HFF-Myc (cell line): ENCODE measurements around the gene STAG1.

Experiments
- DNase-seq: peaks from one replicate; pipeline ENCODE4 v3.0.0-alpha.2; 2011; ENCODE audit warnings: low read depth; ENCODE audit errors: extremely low read depth
- H3K4me3 ChIP-seq: replicated peaks from 2 replicates; pipeline ENCODE4 v1.5.1; 2011; ENCODE audit warnings: low read depth, mild to moderate bottlenecking, control low read depth, low read length
- TF ChIP-seq, protein P1 (sequence below): IDR thresholded peaks from 2 replicates; pipeline ENCODE4 v1.5.1; 2012; ENCODE audit warnings: mild to moderate bottlenecking, low read depth, low read length, control low read depth; ENCODE audit errors: missing control alignments

STAG1 gene

DNA sequence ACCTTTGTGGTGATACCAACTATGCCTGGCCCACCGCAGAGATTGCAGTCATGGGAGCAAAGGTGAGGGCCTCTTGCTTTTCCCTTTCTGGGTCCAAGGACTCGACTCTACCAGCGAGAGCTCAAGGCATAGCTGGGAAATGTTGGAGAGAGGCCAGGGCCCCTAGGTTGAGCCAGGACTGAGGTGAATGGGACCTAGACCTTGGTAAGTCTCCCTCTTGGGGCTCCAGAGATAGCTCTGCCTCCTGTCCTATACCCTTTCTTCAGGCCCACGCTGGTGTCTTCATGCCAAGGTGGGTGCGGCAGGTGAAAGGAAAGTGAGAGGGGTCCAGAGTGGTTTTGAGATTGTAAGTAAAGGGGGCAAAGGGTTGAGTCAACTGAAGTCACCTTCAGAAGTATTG is 424.5 kb downstream of the STAG1 start:
- no peak overlapping the region for H3K4me3 ChIP-seq
- no peak for DNase-seq
- TF ChIP-seq, protein P1, sequence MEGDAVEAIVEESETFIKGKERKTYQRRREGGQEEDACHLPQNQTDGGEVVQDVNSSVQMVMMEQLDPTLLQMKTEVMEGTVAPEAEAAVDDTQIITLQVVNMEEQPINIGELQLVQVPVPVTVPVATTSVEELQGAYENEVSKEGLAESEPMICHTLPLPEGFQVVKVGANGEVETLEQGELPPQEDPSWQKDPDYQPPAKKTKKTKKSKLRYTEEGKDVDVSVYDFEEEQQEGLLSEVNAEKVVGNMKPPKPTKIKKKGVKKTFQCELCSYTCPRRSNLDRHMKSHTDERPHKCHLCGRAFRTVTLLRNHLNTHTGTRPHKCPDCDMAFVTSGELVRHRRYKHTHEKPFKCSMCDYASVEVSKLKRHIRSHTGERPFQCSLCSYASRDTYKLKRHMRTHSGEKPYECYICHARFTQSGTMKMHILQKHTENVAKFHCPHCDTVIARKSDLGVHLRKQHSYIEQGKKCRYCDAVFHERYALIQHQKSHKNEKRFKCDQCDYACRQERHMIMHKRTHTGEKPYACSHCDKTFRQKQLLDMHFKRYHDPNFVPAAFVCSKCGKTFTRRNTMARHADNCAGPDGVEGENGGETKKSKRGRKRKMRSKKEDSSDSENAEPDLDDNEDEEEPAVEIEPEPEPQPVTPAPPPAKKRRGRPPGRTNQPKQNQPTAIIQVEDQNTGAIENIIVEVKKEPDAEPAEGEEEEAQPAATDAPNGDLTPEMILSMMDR: no peak

GRCh38 chr3:136326316-136326715 is 425.9 kb downstream of the STAG1 start:
- DNase-seq: no peak
- TF ChIP-seq, protein P1: no peak
- no peak overlapping the region for H3K4me3 ChIP-seq

DNA sequence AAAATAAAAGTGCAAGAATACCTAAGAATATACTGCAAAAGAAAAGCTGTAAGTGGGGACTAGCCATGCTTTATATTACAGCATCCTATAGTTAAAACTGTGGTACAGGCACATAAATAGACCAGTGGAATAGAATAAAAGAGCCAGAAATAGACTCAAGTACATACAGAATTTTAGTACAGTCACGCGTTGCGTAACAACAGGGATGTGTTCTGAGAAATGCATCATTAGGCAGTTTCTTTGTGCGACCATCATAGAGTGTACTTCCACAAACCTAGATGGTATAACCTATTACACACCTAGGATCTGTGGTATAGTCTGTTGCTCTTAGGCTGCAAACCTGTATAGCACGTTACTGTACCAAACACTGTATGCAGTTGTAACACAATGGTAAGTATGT is 440.2 kb downstream of the STAG1 start:
- no peak for DNase-seq
- TF ChIP-seq, protein P1: no peak
- no peak overlapping the region for H3K4me3 ChIP-seq

DNA sequence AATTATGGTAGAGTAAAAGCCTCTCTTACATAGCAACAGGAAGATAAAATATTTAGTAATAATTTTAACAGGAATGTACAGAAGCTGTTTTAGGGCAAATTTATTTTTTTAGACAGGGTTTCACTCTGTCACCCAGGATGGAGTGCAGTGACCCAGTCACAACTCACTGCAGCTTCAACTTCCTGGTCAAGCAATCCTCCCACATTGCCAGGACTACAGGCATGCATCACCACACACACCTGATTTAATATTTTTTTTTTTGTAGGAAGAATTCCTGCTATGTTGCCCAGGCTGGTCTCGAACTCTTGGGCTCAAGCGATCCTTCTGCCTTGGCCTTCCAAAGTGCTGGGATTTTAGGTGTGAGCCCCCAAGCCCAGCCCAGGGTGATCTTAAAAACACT is 440.9 kb downstream of the STAG1 start:
- TF ChIP-seq, protein P1: no peak
- no peak overlapping the region for H3K4me3 ChIP-seq
- DNase-seq: no peak

DNA sequence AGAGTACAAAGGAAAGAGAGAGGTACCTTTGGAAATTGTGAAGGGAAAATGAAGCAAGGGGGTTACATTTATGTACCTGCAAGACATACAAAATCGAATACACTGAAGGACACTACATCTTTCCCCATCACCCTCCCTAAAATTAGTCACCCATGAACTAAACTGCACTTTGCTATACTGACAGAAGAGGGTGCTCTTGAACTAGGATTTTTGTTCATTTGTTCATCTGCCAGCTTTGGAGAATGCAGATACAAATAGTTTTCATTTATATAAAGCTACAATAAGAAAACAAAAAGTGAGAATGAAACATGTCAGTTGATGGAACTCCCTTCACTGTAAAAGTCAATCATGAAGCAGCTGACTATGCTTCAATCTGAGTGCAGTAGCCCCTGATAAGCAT is 446.3 kb downstream of the STAG1 start:
- TF ChIP-seq, protein P1: peak; percentile 21
- H3K4me3 ChIP-seq: no peak overlapping the region
- peak; percentile 1 for DNase-seq

- no peak for DNase-seq
- TF ChIP-seq, protein P1: no peak
- H3K4me3 ChIP-seq: no peak overlapping the region
Measured at GRCh38 chr3:136300444-136300843, 451.7 kb downstream of the STAG1 start.

- no peak for DNase-seq
- no peak overlapping the region for H3K4me3 ChIP-seq
- TF ChIP-seq, protein P1: no peak
Measured at GRCh38 chr3:136297826-136298225, 454.4 kb downstream of the STAG1 start.
